ENCODE data around the gene EIF3A.
A peak's percentile ranks its signal among the peaks of the same experiment; 100 is the strongest.
"Not testable (repeated sequence)": the region's sequence is repeated elsewhere in the genome, so short reads cannot be mapped to it uniquely, and the experiment has no call there.

EIF3A gene

DNA sequence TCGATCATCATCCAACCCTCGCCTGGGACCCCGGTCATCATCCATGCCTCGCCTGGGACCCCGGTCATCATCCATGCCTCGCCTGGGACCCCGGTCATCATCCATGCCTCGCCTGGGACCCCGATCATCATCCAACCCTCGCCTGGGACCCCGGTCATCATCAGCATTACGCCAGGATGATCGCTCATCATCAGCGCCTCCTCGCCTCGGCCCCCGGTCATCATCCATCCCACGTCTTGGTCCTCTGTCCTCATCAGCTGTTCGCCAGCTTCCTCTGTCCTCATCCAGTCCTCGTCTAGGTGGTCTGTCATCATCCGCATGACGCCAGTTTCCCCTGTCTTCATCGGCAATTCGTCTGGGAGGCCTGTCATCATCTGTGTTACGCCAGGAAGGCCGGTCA lies 38.4 kb downstream of the EIF3A start:
- no peak for DNase-seq

DNA sequence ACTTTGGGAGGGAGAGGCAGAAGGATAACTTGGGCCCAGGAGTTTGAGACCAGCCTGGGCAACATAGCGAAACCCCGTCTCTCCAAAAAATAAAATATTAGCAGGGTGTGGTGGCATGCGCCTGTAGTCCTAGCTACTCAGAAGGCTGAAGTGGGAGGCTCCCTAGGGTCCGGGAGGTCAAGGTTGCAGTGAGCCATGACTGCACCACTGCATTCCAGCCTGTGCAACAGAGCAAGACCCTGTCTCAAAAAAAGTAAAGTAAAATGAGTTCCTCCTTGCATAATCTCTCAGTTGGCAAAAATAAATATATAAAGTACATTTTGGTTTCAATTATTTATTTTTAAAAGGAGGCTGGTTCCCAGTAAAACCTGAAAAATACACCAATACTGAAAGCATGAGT lies 39.3 kb downstream of the EIF3A start:
- DNase-seq, result no peak

DNA sequence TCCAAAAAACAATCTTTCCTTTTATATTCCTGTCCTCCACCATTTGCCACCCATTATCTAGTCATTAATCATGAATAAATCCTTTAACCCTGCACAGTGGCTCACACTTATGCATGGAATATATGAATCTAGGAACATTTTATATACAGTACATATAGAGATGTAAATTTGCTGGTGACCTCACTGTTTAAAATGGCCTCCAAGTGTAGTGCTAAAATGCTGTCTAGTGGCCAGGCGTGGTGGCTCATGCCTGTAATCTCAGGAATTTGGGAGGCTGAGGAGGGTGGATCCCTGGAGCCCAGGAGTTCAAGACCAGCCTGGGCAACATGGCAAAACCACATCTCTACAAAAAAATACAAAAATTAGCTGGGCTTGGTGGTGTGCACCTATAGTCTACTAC lies 41.5 kb downstream of the EIF3A start:
- no peak for DNase-seq

DNA sequence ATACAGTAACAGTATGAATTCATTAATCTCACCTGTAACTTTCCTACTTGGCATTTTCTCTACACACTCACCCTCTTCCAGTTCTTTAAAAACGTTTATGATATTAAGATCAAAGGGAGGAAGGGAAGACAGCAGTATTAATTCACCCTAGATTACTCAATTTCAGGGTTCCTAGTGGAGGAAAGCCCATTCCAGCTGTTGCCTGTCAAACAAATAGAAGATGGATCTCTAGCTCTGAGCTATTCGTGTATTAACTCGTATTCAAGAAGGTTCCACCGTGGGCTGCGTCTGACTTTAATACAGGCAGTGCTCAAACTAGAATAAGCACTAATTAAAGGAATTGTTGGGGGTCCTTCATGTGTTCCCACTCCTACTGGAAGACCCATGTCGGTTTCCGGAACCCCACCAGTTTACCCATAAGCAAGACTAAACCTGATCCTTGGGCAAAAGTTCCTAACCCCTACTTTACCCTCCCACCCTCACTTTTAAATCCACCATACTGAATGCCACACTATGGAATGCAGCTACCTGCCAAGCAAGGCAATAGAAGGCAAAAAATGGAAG lies 49.0 kb downstream of the EIF3A start:
- DNase-seq, result no peak

DNA sequence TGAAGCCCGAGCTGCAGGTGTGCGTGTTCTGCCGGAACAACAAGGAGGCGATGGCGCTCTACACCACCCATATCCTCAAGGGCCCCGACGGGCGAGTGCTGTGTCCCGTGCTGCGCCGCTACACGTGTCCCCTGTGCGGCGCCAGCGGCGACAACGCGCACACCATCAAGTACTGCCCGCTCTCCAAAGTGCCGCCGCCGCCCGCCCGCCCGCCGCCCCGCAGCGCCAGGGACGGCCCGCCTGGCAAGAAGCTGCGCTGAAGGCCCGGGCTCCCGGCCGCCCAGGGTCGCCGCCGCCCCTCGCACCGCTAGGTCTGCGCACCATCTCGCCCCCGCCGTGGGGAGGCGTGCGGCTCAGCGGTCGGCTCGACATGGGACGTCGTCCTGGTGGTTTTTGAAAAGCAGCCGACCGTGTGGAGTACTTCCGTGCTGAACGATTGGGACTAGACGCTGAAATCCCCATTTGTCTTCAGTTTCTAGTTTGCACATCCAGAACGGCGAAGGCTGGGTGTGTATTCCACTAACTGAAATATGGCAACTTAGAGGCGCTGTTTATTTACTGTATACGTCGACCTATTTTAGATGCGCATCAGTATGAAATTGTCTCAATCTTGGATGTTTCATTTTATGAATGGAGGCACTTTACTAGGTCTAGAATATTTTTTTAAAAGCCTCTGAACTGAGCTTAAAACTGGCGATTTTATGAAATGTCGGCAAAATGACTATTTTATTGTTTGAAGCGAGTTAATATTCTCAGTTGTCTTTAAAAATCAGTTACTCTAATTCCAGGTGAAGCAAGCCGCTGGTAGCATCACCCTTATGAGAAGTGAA lies 50.0 kb downstream of the EIF3A start:
- DNase-seq, result peak; percentile 32

DNA sequence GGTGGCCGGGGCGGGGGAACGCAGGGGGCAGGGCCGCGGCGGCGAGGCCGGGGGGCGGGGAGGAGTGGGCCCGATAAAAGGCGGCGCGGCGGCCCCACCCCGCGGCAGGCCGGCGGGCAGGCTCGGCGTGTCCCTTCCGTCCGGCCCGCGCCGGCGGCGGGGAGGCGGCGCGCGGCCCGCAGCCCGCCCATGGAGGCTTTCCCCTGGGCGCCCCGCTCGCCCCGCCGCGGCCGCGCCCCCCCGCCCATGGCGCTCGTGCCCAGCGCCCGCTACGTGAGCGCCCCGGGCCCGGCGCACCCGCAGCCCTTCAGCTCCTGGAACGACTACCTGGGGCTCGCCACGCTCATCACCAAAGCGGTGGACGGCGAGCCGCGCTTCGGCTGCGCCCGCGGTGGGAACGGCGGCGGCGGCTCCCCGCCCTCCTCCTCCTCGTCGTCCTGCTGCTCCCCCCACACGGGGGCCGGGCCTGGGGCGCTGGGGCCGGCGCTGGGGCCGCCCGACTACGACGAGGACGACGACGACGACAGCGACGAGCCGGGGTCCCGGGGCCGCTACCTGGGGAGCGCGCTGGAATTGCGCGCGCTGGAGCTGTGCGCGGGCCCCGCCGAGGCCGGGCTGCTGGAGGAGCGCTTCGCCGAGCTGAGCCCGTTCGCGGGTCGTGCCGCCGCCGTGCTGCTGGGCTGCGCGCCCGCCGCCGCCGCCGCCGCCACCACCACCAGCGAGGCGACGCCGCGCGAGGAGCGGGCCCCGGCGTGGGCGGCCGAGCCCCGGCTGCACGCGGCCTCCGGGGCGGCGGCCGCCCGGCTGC lies 50.8 kb downstream of the EIF3A start, which contains the start of gene NANOS1:
Gene NANOS1, plus strand, starts transcription at position 102 of the 808 bp plus-strand sequence. Its CDS starts 88 bp downstream, at position 190.
- DNase-seq, result no peak

DNA sequence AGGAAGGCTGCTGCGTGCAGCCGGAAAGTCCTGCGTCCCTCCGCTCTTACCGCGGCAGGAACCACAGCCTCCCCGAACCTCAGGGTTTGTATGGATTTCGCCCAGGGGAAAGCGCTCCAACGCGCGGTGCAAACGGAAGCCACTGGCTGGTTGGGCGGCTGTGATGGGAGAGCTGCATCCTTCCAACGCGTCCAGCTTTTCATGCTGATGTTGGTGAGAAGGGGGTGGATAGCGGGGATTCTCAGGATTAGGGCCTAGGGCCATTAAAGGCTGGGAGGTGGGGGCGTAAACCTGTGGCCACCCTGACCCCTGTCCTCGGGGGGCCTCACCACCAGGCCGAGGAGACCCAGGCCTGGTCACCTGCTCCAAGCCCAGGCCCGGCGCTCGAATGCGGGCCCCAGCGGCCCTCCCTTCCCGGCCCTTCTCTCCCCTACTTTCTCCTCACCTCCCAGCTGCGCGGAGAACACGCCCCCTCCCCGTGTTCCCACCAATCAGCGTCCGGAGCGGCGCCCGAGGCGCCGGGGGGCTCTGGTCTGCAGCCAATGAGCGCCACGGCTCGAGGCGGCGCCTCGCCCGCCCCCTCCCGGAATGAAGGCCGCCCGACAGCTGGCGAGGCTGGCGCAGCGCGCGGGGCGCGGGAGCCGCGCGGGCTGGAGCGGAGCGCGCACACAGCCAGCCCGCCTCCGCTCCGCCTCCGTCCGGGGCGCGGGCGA lies 51.6 kb downstream of the EIF3A start:
- peak; percentile 83 for DNase-seq

DNA sequence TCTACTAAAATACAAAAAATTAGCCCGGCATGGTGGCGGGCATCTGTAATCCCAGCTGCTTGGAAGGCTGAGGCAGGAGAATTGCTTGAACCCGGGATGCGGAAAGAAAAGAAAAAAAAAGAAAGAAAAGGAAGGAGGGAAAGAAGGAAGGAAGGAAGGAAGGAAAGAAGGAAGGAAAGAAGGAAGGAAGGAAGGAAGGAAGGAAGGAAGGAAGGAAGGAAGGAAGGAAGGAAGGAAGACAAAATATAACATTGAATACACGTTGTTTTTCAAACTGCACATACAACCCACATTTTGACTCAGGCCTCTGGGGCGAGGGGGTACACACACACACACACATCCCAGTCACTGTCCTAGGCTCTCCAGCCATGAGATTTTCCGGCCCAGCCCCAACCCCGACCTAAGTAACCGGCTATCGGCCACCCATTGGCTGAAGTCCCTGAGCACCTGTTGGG lies 52.1 kb downstream of the EIF3A start:
- not testable (repeated sequence) for DNase-seq

DNA sequence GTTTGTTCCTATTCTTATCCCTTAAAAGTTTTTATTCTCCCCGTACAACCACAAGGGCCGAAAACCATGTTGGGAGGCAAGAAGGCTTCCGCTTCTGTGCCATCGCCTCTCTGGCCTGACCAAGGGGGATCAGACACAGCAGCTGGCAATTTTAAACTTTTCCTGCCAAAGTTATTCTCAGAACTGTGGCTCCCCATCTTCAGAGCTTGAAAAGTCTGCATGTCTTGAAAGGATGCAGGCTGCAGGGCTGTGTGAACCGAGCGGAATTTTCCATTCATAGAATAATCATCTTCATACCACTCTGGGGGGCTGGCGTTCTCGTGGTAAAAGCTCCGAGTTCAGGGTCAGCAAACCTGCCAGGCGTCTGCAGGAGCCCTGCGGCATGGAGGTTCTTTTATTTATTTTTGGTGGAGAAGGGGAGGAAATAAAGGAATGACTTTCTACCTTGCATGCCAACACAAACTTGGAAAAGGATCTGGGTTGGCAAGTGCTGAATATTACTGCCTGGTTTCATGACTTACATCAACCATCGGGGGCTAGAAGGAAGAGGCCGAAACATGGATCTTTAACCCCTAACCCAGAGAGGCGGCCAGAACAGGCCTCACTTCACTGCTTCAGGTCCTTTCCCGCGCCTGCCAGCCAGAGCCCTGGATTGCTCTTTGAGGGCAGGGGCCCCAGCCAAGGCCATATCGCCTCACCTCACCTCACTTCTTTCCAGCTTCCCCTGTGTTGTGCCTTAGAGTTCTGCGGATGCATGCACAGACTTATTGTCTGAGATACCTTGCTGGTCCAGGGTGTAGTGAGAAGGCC lies 54.1 kb downstream of the EIF3A start:
- DNase-seq, result no peak

DNA sequence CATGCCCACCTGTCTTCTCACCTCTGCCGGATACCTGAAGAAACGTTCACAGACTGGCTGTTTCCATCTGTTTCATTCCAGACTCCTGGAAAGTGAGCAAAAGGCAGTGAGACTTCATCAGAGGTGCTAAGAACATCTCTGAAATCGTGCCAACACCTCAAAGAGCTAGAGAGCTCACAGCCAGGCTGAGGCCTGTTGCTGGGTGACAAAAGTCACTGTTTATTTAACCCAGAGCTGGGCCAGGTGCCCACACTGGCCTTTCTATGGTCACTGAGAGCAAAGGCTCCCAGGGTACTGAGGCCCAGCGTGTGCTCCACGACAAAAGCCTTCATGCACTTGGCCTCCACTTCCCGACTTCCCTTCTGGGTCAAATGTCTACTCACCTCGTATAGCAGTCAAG lies 54.8 kb downstream of the EIF3A start:
- peak; percentile 61 for DNase-seq

DNA sequence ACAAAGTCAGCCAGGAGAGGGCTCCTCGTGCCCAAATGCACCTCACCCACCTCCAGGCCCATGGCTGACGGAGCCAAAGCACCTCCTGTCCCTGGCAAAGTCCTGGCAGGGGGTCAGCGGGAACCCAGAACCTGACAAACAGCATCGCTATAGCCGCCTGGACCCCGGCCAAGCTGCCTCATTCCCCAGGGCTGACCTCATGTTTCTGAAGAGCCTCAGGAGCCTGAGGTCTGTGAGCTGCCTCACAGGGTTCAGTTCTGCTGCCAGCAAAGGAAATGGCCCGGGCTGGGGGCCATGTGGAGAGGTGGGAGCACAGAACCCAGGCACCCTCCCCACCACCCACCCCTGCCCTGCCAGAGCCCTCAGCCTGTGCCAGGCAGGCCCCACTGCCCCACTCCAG lies 55.3 kb downstream of the EIF3A start:
- peak; percentile 70 for DNase-seq

DNA sequence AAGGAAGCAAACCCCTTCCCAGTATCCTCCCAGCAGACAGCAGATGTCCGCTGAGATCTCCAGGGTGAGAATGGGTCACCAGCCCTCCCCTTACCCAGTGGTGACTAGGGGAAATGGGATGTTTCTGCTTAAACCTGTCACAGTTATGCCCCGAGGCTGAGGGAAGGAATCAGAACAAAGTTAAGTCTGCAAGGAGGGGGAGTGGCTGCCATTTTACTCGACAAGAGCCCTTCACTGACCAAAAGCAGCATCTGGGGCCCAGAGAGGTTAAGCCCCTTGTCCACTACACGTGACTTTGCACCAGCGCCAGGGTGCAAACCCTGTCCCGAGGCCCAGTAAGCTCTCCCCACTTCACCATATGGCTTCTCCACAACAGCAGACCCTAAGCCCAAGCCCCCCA lies 55.7 kb downstream of the EIF3A start:
- no peak for DNase-seq

DNA sequence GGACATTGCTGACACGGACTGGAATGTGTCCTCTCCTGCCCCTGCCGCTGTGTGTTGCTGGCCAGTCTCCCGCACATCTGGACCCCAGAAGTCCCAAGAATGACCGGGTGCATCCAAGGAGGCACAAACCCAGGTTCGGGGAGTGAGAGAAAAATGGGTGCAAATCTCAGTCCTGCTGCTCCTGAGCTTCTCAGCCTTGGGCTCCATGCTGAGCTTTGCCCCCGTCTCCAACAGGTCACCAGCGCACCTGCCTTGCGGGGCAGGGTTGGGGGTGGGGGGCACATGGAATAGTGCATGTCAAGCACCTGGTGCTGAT lies 57.1 kb downstream of the EIF3A start:
- no peak for DNase-seq

DNA sequence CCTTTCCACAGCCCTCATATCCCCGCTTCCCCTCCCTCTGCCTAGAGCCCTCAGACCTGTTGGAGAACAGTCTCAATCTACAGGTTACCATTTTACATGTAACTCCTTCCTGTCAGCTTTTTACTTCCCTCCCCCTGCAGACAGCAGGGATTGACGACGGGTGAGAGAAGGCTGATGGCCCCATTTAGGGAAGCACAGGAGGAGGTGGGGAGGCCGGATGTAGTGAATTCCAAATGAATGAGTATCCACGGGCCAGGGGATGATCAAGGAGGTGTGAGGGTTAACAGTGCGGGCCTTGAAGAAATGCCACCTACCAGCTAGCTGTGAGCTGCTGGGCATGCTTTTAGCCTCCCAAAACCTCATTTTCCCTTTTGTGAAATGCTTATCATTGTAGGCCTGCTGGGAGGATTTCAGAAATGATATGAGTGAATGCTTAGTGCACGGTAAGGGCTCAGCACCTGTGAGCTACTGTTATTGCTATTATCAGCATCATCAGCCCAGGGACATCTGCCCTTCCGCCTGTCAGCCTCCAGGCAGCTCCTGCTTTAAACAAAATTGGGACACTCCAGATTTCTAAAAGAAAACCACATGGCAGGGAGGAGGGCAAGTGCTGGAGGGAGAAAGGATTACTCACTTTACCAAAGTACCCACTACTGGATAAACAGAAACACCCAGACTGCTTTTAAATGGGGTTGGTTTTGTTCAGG lies 57.6 kb downstream of the EIF3A start:
- DNase-seq, result no peak

DNA sequence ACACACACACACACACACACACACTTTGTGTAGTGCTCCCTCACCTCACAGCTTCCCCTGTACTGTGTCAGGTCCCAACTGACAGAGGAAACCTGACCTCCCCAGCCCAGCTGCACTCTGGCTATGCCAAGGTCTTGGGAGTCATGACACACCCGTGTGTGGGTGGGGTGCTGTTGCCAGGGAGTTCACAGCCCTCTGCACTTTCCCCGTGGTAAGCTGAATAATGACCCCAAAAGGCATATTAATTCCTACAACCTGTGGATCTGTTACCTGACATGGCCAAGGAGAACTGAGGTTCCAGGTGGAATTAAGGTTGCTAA lies 60.0 kb downstream of the EIF3A start:
- no peak for DNase-seq

DNA sequence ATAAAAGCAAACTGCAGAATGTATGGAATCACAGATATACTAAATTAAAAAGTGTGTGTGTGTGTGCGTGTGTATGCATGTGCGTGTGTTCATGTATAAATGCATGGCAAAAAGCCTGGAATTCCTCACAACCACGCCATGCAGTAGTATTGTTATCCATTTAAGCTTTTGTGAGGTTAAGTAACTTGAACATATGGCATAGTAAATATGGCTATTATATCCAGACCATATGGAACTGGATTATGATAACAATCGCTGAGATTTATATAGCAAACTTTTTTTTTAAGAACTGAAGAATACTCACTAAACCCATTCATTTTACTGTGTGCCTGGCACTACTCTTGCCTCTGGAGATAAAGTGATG lies 73.4 kb downstream of the EIF3A start:
- DNase-seq, result no peak

DNA sequence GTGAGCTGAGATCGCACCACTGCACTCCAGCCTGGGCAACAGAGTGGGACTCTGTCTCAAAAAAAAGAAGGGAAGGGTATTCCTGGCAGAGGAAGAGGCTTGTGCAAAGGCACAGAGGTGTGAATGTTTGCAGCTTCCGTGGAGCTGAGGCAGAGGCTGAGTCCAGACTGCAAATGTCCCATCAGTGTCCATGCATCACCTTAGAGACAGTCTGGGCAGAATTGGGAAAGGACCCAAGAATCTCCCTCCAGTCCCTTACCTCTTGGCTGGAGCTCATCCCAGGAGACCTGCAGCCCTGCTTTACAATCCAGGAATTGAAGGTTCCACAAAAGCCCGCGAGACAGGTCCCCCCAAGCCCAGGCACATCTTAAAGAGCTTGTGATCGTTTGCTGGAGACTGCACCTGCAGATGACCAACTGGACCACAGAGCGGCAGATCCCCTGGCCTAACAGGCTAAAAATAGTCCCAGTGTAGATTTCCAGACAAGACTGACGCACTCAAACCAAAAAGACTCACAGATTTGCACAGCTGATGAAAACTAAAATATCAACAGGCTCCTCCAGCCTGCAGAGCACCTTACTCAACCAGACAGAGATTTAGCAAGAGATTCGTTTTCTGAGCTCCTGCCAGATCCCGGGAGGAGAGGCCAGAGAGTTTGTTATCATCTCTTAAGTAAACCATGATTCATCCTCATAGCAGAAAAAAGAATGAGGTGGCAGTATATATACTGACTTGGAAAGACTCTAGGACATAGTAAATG lies 74.0 kb downstream of the EIF3A start:
- no peak for DNase-seq

DNA sequence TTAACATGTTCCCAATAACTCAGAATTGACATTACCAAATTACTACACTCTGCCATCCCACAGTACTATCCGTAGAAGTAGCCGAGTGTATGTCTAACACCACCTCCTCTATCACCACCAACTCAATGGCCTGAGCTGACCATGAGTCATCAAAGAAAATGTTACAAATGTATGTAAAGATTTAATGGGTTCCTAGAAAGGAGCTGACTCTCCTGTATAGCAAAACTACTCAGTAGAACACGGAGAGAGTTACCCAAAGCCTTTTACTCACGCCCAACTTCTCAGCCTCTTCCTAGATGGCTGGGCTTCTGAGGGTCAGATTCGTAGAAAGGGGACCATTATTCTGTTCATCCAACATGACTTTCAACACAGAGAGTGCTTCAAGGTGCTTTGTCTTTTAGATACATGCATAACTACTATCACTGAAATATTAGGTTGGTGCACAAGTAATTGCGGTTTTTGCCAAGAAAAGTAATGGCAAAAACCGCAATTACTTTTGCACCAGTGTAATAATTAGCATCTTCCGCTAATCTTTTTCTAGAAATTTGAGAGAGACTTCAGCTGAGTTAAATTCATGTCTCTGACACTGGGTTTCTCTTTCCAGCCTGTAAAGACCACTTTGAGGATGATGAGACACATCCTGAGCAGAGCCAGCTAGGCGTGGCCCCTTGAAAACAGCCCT lies 75.1 kb downstream of the EIF3A start:
- no peak for DNase-seq

DNA sequence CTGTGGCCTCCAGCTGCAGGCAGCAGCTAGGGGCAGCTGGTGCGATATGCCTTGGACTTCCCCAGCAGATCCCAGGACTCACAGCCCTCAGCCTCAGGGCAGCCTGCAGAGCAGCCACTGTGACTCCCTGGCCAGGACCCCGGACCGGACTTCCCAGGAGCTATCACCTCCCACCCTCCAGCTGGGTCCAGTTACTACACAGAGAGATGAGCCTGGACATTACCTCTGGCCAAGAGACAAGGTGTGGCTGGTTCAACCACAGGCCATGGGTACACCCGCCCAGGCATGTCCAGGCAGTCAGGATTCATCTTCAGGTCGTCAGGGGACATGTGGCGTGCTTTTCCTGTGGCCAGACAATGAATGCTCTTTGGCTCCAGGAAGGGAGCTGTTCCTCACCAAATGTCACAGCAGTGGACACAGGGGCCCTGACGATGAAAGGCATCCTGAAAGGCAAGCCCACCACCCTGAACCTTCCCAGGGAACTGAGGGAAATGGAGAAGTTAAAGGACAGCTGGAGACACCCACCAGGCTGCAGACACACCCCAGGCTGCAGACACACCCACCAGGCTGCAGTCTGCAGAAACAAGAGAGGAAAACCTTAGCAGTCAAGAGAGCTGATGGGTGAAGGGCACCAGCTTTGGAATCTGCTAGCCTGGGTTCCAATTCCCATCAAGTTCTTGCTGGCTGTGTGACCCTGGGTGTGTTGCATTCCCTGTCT lies 76.9 kb downstream of the EIF3A start:
- no peak for DNase-seq

All from NCI-H1092 (cell line).